Measurements from ENCODE around the gene ENTREP1. TPM values are rescaled to one million over a fixed set of nuclear protein-coding genes. Genes with fewer than 3 reads are reported as not detected.
"Not testable (repeated sequence)": the region's sequence is repeated elsewhere in the genome, so short reads cannot be mapped to it uniquely, and the experiment has no call there.

The ENTREP1 gene
- total and polyA plus RNA-seq, 10 donors: 0.61 to 2.6 (median 1.2) TPM

GRCh38 chr9:69396759-69397158 lies 71.7 kb downstream of the ENTREP1 start:
- intact Hi-C loops (cut with DNase I; ENCODE audit: low total_unique reads): no loop called here
- no peaks in the 10 kb centered on the region for H3K9me3 ChIP-seq
- no peak overlapping the region for H3K4me3 ChIP-seq
- TF ChIP-seq POLR2AphosphoS5 (IDR thresholded peaks at IDR 0.05) (no peak), CTCF (IDR thresholded peaks at IDR 0.05 in 8 of 11, conservative IDR thresholded peaks at IDR 0.05 in 3 of 11) (no peak), POLR2A (IDR thresholded peaks at IDR 0.05) (no peak)
- DNase-seq: no peak
- no peak overlapping the region for H3K27ac ChIP-seq
- H3K27me3 ChIP-seq (replicated peaks in 1 of 7): no peaks in the 10 kb centered on the region
- WGBS, 5 donors: 83 to 95% (median 87%) methylated on average over 2 of the region's 2 CpGs
- no peaks in the 10 kb centered on the region for H3K4me1 ChIP-seq
- H3K36me3 ChIP-seq: no peaks in the 10 kb centered on the region

- H3K9me3 ChIP-seq: no peaks in the 10 kb centered on the region
- H3K27ac ChIP-seq: no peak overlapping the region
- no peaks in the 10 kb centered on the region for H3K36me3 ChIP-seq
- H3K4me3 ChIP-seq: no peak overlapping the region
- no peaks in the 10 kb centered on the region for H3K27me3 ChIP-seq (replicated peaks in 1 of 7)
- TF ChIP-seq POLR2AphosphoS5 (IDR thresholded peaks at IDR 0.05) (no peak), POLR2A (IDR thresholded peaks at IDR 0.05) (no peak), CTCF (IDR thresholded peaks at IDR 0.05 in 8 of 11, conservative IDR thresholded peaks at IDR 0.05 in 3 of 11) (no peak)
- H3K4me1 ChIP-seq: no peaks in the 10 kb centered on the region
- 70 to 88% (median 76%) methylated on average over 12 of the region's 12 CpGs for WGBS, 5 donors
- no peak for DNase-seq
- intact Hi-C loops (cut with DNase I; ENCODE audit: low total_unique reads): no loop called here
These were observed 72.6 kb downstream of the ENTREP1 start for GRCh38 chr9:69397384-69398214.

GRCh38 chr9:69400470-69400869 lies 75.5 kb downstream of the ENTREP1 start:
- no peak for TF ChIP-seq CTCF (IDR thresholded peaks at IDR 0.05 in 8 of 11, conservative IDR thresholded peaks at IDR 0.05 in 3 of 11)
- TF ChIP-seq POLR2AphosphoS5 (IDR thresholded peaks at IDR 0.05): no peak
- TF ChIP-seq POLR2A (IDR thresholded peaks at IDR 0.05): no peak
- H3K4me3 ChIP-seq: no peak overlapping the region
- no peaks in the 10 kb centered on the region for H3K4me1 ChIP-seq
- no peaks in the 10 kb centered on the region for H3K9me3 ChIP-seq
- no peaks in the 10 kb centered on the region for H3K36me3 ChIP-seq
- no peak overlapping the region for H3K27ac ChIP-seq
- H3K27me3 ChIP-seq (replicated peaks in 1 of 7): no peaks in the 10 kb centered on the region
- intact Hi-C loops (cut with DNase I; ENCODE audit: low total_unique reads): no loop called here
- 67 to 92% (median 75%) methylated on average over 1 of the region's 1 CpG for WGBS, 5 donors
- no peak for DNase-seq

GRCh38 chr9:69409936-69410335 lies 84.9 kb downstream of the ENTREP1 start:
- H3K27ac ChIP-seq; DNase-seq; H3K9me3 ChIP-seq; intact Hi-C loops (cut with DNase I; ENCODE audit: low total_unique reads); H3K4me3 ChIP-seq; H3K4me1 ChIP-seq; H3K36me3 ChIP-seq: not testable (repeated sequence)
- H3K27me3 ChIP-seq (replicated peaks in 1 of 7): peaks cover 0 to 16% (median 0%) of the 10 kb centered on the region in 7 donors
- 88 to 97% (median 91%) methylated on average over 6 of the region's 6 CpGs for WGBS, 5 donors
